Gastroesophageal sphincter (tissue), 4 donors: ENCODE results near the gene PCGF3. TPM values are rescaled to one million over a fixed set of nuclear protein-coding genes. Genes with fewer than 3 reads are reported as not detected.

Source experiments
- ATAC-seq: fragments of 150-250 bp; one replicate; pipeline ENCODE4 v1.9.1; 2016; ENCODE audit warnings: mild to moderate bottlenecking, moderate library complexity
- H3K27ac ChIP-seq, 4 donors: fragments of 200-600 bp; sonication (generic) in 3 of 4; 1 replicate in 3 of 4; 2 replicates in 1 of 4; pipeline ENCODE4 v1.5.1; 2016 to 2019
- H3K27me3 ChIP-seq: fragments of 200-600 bp; sonication (generic); one replicate; pipeline ENCODE4 v1.5.1; 2019
- H3K36me3 ChIP-seq, 2 donors: fragments of 200-600 bp; sonication (generic); one replicate each; pipeline ENCODE4 v1.5.1; 2019; ENCODE audit warnings: control low read depth in 1 of 2
- H3K4me1 ChIP-seq, 3 donors: fragments of 200-600 bp; sonication (generic); 1 replicate in 2 of 3; 2 replicates in 1 of 3; pipeline ENCODE4 v1.5.1; 2016 to 2019; ENCODE audit warnings: control low read depth in 2 of 3
- H3K4me3 ChIP-seq, 2 donors: fragments of 200-600 bp; sonication (generic); one replicate each; pipeline ENCODE4 v1.5.1; 2019; ENCODE audit warnings: mild to moderate bottlenecking in 1 of 2, moderate library complexity in 1 of 2
- H3K9me3 ChIP-seq, 3 donors: fragments of 200-600 bp; sonication (generic); one replicate each; pipeline ENCODE4 v1.5.1; 2017 to 2019; ENCODE audit warnings: control low read depth in 2 of 3
- CTCF ChIP-seq, 4 experiments: fragments of 200-600 bp in 2 of 4; fragments of 450-650 bp in 2 of 4; sonication (generic) in 1 of 4; IDR thresholded peaks; one replicate each; pipeline ENCODE4 v1.5.1; 2017 to 2019; ENCODE audit warnings: antibody characterized with exemption in 4 of 4, mild to moderate bottlenecking in 2 of 4, moderate library complexity in 2 of 4
- EP300 ChIP-seq: sonication (generic); formaldehyde crosslinking; IDR thresholded peaks from one replicate; pipeline ENCODE4 v1.6.1; 2017; ENCODE audit warnings: antibody characterized with exemption, mild to moderate bottlenecking
- POLR2A ChIP-seq, 2 donors: fragments of 450-650 bp; IDR thresholded peaks; one replicate each; pipeline ENCODE4 v1.6.1; 2017; ENCODE audit warnings: antibody characterized with exemption in 2 of 2, mild to moderate bottlenecking in 2 of 2, moderate library complexity in 1 of 2
- POLR2AphosphoS5 ChIP-seq: sonication (generic); formaldehyde crosslinking; IDR thresholded peaks from one replicate; pipeline ENCODE4 v1.6.1; 2017; ENCODE audit warnings: antibody characterized with exemption
- WGBS, 2 donors: methylation state at CpG; one replicate each; pipeline ENCODE4 v1.1.5; 2018; ENCODE audit warnings: low coverage in 1 of 2; 5-methylcytosine and 5-hydroxymethylcytosine counted together
- total RNA-seq, 4 donors: library from RNA; depleted of rRNA; stranded (reverse); fragments of >200 nt; gene quantifications; one replicate each; pipeline ENCODE4 v1.1.0, GENCODE V29; 2016

PCGF3 gene
- total RNA-seq, result 10 to 100 TPM; 24.4 to 46.5 (median 40.7) TPM

DNA sequence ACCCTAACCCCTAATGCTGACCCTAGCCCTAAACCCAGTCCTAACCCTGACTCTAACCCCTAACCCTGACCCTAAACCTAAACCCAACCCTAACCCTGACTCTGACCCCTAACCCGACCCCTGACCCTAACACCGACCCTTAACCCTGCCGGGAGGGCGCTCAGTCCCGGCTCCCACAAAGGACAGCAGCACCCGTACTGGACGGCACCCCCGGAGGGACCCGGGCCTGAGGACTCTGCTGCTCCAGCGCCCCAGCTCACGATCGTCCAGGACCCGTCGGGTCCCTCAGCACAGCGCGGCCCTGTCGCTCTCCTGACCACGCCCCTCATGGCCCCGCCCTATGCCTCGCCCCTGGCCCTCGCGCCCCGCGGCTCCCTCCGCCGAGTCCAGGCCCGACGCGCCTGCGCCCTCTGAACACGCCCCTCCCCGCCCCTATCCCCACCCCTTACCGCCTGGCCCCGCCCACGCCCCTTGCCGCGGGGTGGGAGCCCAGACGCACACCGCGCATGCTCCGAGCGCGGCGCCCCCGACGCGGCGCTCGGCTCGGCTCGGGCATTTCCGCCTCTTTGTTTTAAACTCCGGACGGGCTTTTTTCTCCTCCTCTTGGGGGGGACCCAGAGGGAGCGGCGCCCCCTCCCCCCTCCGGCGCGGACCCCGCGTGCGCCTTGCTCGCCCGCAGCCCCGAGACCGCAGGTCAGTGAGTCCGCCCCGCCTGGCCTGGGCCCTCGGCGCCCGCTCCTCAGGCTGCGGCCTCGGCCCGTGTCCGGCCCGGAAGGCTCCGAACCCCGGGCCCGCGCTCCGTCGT, at the start of gene PCGF3:
TSS of gene PCGF3 (plus strand) at position 555 of the 805 bp plus-strand sequence. CDS start 27,849 bp downstream, outside the sequence.
- peak within 1 kb of the TSS; percentile 49 to 93 (median 80) for H3K27ac ChIP-seq
- peaks cover 9 to 51% (median 15%) of the 10 kb centered on the region in 3 donors for H3K4me1 ChIP-seq
- ATAC-seq, result peak; percentile 98

GRCh38 chr4:656436-657337, 48.9 kb upstream of the PCGF3 start:
- TF ChIP-seq POLR2AphosphoS5, result no peak
- TF ChIP-seq POLR2A (IDR thresholded peaks at IDR 0.05), result no peak
- no peak for TF ChIP-seq EP300
- TF ChIP-seq CTCF (IDR thresholded peaks at IDR 0.05), result no peak
- ATAC-seq, result no peak
- Histone ChIP-seq H3K9me3 (no peaks in the 10 kb centered on the region), H3K27ac (no peak overlapping the region), H3K4me3 (no peak overlapping the region), H3K4me1 (no peaks in the 10 kb centered on the region), H3K27me3 (peaks cover 48% of the 10 kb centered on the region), H3K36me3 (no peaks in the 10 kb centered on the region)
- WGBS, 2 donors, result 57% methylated on average over 17 of the region's 58 CpGs; no CpG with 5 or more reads in 1 of the 2 donors

More for the DNA sequence above, at the start of gene PCGF3:
- Histone ChIP-seq H3K9me3 (no peaks in the 10 kb centered on the region), H3K27me3 (no peaks in the 10 kb centered on the region), H3K36me3 (peaks cover 0 to 4% of the 10 kb centered on the region in 2 donors), H3K4me3 (peak within 1 kb of the TSS; percentile 96 to 99)
- WGBS, 2 donors, result 7 to 10% methylated on average over 2 to 3 of the region's 82 CpGs
- peak; percentile 54 for TF ChIP-seq POLR2AphosphoS5
- peak; percentile 34 to 76 for TF ChIP-seq POLR2A (IDR thresholded peaks at IDR 0.05)
- TF ChIP-seq EP300, result no peak
- peak in 1 of 4 experiments; percentile 8 for TF ChIP-seq CTCF (IDR thresholded peaks at IDR 0.05)

GRCh38 chr4:657338-657833, 48.2 kb upstream of the PCGF3 start:
- no peak overlapping the region for H3K27ac ChIP-seq
- WGBS, 2 donors, result no CpG with 5 or more reads among the region's 23 CpGs
- peaks cover 43% of the 10 kb centered on the region for H3K27me3 ChIP-seq
- H3K4me3 ChIP-seq, result no peak overlapping the region
- no peaks in the 10 kb centered on the region for H3K36me3 ChIP-seq
- no peak for TF ChIP-seq POLR2AphosphoS5
- no peak for TF ChIP-seq CTCF (IDR thresholded peaks at IDR 0.05)
- no peak for TF ChIP-seq POLR2A (IDR thresholded peaks at IDR 0.05)
- no peak for TF ChIP-seq EP300
- no peak for ATAC-seq
- no peaks in the 10 kb centered on the region for H3K4me1 ChIP-seq
- H3K9me3 ChIP-seq, result no peaks in the 10 kb centered on the region

DNA sequence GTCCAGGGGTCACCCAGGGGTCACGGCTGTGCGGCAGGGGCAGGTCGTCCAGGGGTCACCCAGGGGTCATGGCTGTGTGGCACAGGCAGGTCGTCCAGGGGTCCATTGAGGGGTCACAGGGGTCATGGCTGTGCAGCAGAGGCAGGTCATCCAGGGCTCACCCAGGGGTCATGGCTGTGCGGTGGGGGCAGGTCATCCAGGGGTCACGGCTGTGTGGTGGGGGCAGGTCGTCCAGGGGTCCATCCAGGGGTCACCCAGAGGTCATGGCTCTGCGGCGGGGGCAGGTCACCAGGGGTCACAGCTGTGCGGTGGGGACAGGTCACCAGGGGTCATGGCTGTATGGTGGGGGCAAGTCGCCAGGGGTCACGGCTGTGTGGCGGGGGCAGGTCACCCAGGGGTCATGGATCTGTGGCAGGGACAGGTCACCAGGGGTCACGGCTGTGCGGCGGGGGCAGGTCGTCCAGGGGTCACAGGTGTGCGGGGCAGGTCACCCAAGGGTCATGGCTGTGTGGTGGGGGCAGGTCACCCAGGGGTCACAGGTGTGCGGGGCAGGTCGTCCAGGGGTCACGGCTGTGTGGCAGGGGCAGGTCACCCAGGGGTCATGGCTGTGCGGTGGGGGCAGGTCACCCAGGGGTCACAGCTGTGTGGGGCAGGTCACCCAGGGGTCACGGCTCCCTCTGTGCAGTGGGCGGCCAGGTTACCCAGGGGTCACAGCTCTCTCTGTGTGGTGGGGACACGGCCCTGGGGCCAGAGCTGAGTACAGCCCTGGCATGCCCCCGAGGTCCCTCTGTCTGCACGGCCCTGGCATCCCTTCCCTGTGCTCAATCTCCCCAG, 47.6 kb upstream of the PCGF3 start:
- Histone ChIP-seq H3K27ac (no peak overlapping the region), H3K4me1 (peaks cover 0 to 3% (median 0%) of the 10 kb centered on the region in 3 donors), H3K36me3 (no peaks in the 10 kb centered on the region), H3K9me3 (no peaks in the 10 kb centered on the region), H3K27me3 (peaks cover 48% of the 10 kb centered on the region), H3K4me3 (no peak overlapping the region)
- WGBS, 2 donors, result 20% methylated on average over 1 of the region's 27 CpGs; no CpG with 5 or more reads in 1 of the 2 donors
- TF ChIP-seq POLR2A (IDR thresholded peaks at IDR 0.05) (no peak), CTCF (IDR thresholded peaks at IDR 0.05) (no peak), EP300 (no peak), POLR2AphosphoS5 (no peak)
- ATAC-seq, result no peak
